GM18873 (cell line): ENCODE data around the gene EIF4EBP3.
A peak's percentile ranks its signal among the peaks of the same experiment; 100 is the strongest.

Experiments used
- ATAC-seq: cut with Tn5 transposase; IDR thresholded peaks from one replicate; pipeline ENCODE4 v1.9.1; 2021; ENCODE audit warnings: mild to moderate bottlenecking, moderate library complexity, moderate number of reproducible peaks; ENCODE audit not compliant: unreplicated experiment, low FRiP score

The EIF4EBP3 gene

DNA sequence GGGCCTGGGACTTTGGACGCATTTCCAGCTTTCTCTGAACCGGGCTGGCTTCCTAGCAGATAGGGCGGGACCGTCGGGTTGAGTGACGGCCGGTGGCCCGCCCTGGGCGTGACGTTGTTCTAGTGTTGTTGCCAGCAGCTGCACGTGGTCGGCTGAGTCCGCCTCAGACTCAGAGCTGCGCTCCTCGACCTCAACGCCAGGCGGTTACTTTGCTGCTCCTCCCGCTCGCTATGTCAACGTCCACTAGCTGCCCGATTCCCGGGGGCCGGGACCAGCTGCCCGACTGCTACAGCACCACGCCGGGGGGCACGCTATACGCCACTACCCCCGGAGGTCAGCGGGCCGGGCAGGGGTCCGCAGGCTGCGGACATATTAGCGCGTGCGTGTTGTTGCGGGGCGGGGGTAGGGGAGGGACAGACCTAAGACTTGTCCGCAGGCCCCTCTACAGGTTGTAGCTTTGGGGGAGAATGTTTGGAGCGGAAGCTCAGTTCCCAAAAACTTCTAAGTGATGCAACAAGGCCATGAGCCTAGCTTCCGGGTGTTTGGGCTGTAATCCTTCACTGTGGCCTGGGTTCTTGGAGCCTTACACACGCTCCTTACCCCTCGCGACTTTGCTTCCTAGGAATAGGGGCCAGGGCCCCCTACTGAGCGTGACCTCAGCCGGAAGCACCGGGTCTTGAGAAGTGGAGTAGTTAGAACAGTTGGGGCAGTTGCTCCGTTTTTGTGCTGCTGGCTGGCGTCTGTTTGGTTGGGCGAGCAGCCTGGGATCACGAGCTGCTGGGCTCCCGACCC lies at the start of gene EIF4EBP3:
TSS of gene EIF4EBP3 (plus strand) at position 155 of the 792 bp plus-strand sequence. CDS start at position 231, 76 bp downstream.
- ATAC-seq, result peak; percentile 92

GRCh38 chr5:140497897-140498296 lies 49.6 kb upstream of the EIF4EBP3 start:
- no peak for ATAC-seq

- ATAC-seq, result no peak
Observed at GRCh38 chr5:140498591-140498990, 48.9 kb upstream of the EIF4EBP3 start.

GRCh38 chr5:140502834-140503233 lies 44.6 kb upstream of the EIF4EBP3 start:
- no peak for ATAC-seq

DNA sequence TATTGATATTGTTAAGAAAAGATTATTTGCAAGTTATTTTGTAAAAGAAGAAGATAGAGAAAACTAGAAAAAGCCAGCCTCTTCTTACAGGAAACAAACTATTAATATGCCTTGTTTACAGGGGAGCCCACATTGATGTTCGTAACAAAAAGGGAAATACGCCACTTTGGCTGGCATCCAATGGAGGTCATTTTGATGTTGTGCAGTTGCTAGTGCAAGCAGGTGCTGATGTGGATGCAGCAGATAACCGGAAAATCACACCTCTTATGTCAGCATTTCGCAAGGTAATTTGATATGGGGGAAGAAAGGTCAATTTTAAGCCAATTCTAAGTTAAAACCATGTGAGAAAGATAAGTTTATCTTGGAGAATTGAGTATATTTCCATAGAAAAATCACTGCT lies 37.6 kb upstream of the EIF4EBP3 start:
- no peak for ATAC-seq

DNA sequence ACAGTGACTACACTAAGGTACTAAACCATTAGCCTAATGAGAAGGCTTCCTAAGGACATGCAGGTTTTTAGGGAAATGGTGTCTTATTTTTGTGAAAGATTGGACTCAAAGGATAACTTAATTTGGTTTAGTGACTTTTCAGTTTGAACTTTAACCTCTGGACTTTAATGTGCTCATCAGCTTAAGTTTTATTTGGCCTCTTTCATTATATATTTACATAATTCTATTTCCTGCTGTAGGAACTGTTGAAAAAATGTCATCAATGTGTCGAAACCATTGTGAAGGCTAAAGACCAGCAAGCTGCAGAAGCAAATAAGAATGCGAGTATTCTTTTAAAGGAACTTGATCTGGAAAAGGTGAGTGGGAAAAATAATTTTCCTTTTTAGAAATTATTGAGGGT lies 34.3 kb upstream of the EIF4EBP3 start:
- no peak for ATAC-seq

- no peak for ATAC-seq
Observed at GRCh38 chr5:140524003-140524402, 23.5 kb upstream of the EIF4EBP3 start.

GRCh38 chr5:140540227-140540626 lies 7.2 kb upstream of the EIF4EBP3 start:
- ATAC-seq, result no peak

DNA sequence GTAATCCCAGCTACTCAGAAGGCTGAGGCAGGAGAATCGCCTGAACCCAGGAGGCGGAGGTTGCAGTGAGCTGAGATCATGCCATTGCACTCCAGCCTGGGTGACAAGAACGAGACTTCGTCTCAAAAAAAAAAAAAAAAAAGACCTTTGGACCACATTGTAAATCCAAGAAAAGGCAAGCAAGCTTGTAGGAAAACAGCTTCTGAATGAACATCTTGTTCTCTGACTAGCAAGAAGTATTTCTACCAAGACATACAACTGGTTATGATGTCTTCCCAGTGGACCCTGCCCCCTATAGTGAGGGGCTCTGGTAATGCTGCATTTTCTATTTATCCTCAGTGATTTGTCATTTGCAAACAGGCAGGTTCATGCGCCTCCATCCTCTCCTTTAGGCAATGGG lies 4.5 kb upstream of the EIF4EBP3 start:
- no peak for ATAC-seq

DNA sequence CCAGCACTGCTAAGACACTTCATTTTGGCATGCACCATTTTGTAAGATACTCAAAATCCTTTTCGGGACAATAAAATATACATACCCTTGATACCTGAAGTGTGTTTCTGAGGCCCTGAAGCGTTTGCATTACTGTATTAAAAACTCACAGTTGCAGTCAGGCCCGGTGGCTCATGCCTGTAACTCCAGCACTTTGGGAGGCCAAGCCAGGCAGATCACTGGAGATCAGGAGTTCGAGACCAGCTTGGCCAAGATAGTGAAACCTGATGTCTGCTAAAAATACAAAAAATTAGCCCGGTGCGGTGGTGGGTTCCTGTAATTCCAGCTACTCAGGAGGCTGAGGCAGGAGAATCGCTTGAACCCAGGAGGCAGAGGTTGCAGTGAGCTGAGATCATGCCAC lies 2.5 kb upstream of the EIF4EBP3 start:
- no peak for ATAC-seq

DNA sequence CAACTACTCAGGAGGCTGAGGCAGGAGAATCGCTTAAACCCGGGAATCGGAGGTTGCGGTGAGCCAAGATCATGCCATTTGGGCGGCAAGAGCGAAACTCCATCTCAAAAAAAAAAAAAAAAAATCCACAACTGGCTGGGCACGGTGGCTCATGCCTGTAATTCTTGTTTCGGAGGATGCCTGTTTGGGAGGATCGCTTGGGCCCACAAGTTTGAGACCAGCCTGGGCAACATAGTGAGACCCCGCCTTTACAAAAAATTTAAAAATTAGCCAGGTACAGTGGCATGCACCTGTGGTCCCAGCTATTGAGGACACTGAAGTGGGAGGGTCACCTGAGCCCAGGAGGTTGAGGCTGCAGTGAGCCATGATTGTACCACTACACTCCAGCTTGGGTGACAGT lies 1.9 kb upstream of the EIF4EBP3 start:
- no peak for ATAC-seq

DNA sequence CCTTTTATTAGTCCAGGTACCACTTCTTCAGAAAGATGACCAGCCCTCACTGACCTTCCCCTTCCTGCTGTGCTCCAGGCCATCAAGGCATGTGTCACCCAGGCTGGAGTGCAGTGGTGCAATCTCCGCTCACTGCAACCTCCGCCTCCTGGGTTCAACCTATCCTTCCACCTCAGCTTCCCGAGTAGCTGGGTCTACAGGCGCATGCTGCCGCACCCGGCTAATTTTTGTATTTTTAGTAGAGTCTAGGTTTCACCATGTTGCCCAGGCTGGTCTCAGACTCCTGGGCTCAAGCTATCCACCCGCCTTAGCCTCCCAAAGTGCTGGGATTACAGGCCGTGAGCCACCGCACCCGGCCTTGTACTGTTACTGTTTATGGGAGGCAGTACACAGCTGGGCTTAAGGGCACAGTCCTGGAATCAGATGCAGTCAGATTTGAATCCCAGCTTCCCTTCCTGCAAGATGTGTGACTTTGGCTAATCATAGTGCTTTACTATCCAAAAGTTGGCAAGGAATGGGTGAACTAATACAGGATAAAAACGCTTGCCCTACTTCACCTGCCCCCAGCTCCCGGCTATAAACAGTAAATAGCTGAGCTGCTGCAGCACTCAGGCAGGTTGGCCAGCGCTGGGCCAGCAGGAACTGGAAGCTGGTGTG lies 483 bp upstream of the EIF4EBP3 start:
- ATAC-seq, result peak; percentile 6

- ATAC-seq, result no peak
Observed at GRCh38 chr5:140548300-140548688, 832 bp downstream of the EIF4EBP3 start.

DNA sequence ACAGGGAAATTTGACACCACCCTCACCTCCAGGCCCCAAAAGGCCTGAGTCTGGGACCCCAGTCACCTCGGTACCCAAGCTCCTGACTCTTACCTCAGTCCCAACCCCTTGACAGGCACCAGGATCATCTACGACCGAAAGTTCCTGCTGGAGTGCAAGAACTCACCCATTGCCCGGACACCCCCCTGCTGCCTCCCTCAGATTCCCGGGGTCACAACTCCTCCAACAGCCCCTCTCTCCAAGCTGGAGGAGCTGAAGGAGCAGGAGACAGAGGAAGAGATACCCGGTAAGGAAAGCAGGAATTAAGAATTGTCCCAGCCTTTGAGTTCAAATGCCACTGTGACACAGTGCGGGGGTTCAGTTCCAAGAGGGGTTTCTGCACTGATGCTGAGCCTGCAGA lies 1.3 kb downstream of the EIF4EBP3 start:
- no peak for ATAC-seq

- ATAC-seq, result no peak
Observed at GRCh38 chr5:140549237-140550144, 2.0 kb downstream of the EIF4EBP3 start.

- no peak for ATAC-seq
Observed at GRCh38 chr5:140550147-140551079, 3.0 kb downstream of the EIF4EBP3 start.

DNA sequence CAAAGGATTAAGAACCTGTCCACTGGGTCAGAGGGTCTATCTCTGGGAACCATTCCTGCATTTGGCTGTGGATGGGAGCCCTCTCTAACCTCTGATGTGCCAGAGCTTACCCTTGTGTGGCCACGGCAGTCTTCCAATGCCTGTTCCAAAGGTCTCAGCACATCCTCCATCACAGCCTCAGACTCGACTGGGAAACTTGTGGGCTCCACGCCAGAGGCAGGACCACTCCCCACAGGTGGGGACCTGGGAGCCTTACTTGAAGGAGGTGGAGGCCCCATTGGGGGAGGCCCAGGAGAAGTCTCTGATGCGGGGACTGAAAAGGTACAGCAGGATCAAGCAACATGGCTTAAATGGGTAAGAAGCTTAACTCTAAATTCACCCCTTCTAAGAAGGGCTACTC lies 4.4 kb downstream of the EIF4EBP3 start:
- no peak for ATAC-seq

- no peak for ATAC-seq
Observed at GRCh38 chr5:140553657-140554056, 6.2 kb downstream of the EIF4EBP3 start.

GRCh38 chr5:140554454-140554853 lies 7.0 kb downstream of the EIF4EBP3 start:
- no peak for ATAC-seq

DNA sequence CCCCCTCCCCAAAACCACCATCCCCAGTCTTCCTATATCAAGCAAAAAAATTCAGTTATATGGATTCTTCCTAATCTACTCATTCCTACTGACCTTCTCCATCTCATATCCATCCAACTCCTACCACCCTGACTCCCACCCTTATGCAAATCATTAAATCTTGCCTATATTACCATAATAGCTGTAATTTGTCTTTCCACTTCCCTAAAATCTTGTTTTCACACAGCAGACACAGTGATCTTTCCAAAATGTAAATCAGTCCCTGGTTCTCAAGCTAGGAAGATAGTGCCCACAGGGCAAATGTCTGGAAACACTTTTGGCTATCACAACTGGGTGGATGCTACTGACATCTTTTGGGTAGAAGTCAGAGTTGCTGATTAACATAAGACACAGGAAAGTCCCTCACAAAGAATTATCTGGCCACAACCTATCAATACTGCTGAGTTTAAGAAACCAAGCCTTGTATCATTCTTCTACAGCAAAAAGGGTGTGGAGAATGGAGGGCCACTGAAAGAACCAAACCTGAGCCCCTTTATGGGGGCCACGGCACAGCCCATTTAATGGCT lies 8.4 kb downstream of the EIF4EBP3 start:
- ATAC-seq, result no peak
